ENCODE measurements around the gene ST3GAL3.

ST3GAL3 gene

GRCh38 chr1:43803646-43804045 lies 96.3 kb downstream of the ST3GAL3 start (continued):
- TF ChIP-seq PRDM6 (tag by site-specific recombination; IDR thresholded peaks at IDR 0.05), result no peak
- no peak for TF ChIP-seq ZNF311 (tag by site-specific recombination; IDR thresholded peaks at IDR 0.05; ENCODE audit: borderline replicate concordance)
- TF ChIP-seq ZSCAN16 (tag by site-specific recombination; IDR thresholded peaks at IDR 0.05), result no peak

GRCh38 chr1:43804569-43804968 lies 97.2 kb downstream of the ST3GAL3 start:
- TF ChIP-seq ZNF626 (tag by site-specific recombination; IDR thresholded peaks at IDR 0.05), result no peak
- no peak for TF ChIP-seq ZBTB44 (tag by site-specific recombination; IDR thresholded peaks at IDR 0.05)
- no peak for TF ChIP-seq ZNF169 (tag by site-specific recombination; IDR thresholded peaks at IDR 0.05)
- TF ChIP-seq TCF7L2 (IDR thresholded peaks at IDR 0.05; ENCODE audit: borderline replicate concordance, low read depth, low read length), result no peak
- no peak for TF ChIP-seq BCL6B (tag by site-specific recombination; IDR thresholded peaks at IDR 0.05)
- no peak for TF ChIP-seq SCRT1 (tag by site-specific recombination; IDR thresholded peaks at IDR 0.05; ENCODE audit: borderline replicate concordance)
- no peak for TF ChIP-seq ZNF544 (tag by site-specific recombination; IDR thresholded peaks at IDR 0.05)
- no peak for TF ChIP-seq ZNF341 (tag by site-specific recombination; IDR thresholded peaks at IDR 0.05; ENCODE audit: low read depth)
- TF ChIP-seq GLIS1 (tag by site-specific recombination; IDR thresholded peaks at IDR 0.05), result no peak
- TF ChIP-seq ZNF514 (tag by site-specific recombination; IDR thresholded peaks at IDR 0.05), result no peak
- TF ChIP-seq ZNF629 (tag by site-specific recombination; IDR thresholded peaks at IDR 0.05), result no peak
- no peak for TF ChIP-seq ZNF404 (tag by site-specific recombination; IDR thresholded peaks at IDR 0.05)
- TF ChIP-seq MZF1 (tag by site-specific recombination; IDR thresholded peaks at IDR 0.05; ENCODE audit: borderline replicate concordance), result no peak
- TF ChIP-seq ZNF239 (tag by site-specific recombination; IDR thresholded peaks at IDR 0.05), result no peak
- TF ChIP-seq ZNF10 (tag by site-specific recombination; IDR thresholded peaks at IDR 0.05), result no peak
- no peak for TF ChIP-seq ZNF707 (tag by site-specific recombination; IDR thresholded peaks at IDR 0.05)
- no peak for TF ChIP-seq HOXA7 (CRISPR knock-in tag; IDR thresholded peaks at IDR 0.05; ENCODE audit: borderline replicate concordance)
- TF ChIP-seq ZNF704 (tag by site-specific recombination; IDR thresholded peaks at IDR 0.05), result no peak
- TF ChIP-seq ZNF473 (tag by site-specific recombination; IDR thresholded peaks at IDR 0.05), result no peak
- ChIA-PET CTCF (interaction anchor here (1.0 kb wide), 1 partner anchor 41 kb away, joined by 4 read pairs; no protein-coding TSS in a partner anchor), POLR2A (no interaction called here)
- H3K4me3 ChIP-seq (ENCODE audit: low read depth, low read length), result no peak overlapping the region
- no peaks in the 10 kb centered on the region for H3K36me3 ChIP-seq (ENCODE audit: control insufficient read depth in 2 of 2, insufficient read depth in 1 of 2, low read length in 2 of 2)
- H3K4me1 ChIP-seq (ENCODE audit: control insufficient read depth, insufficient read depth, low read length), result no peaks in the 10 kb centered on the region
- H3K27ac ChIP-seq (ENCODE audit: extremely low read depth, low read depth, low read length), result no peak overlapping the region
- no peaks in the 10 kb centered on the region for H3K9me3 ChIP-seq (ENCODE audit: control insufficient read depth, insufficient read depth, low read depth, low read length)
